HL-60 (cell line): ENCODE results near the gene DBNDD1.
"Not testable (repeated sequence)": the region's sequence is repeated elsewhere in the genome, so short reads cannot be mapped to it uniquely, and the experiment has no call there.

Source experiments
- DNase-seq, 2 experiments: peaks; one replicate each; pipeline ENCODE4 v3.0.0-alpha.2; 2010 to 2020; ENCODE audit warnings: low read depth in 1 of 2, low spot score in 1 of 2
- H3K27ac ChIP-seq: fragments of 250-450 bp; sonication (Bioruptor Pico); replicated peaks from 2 replicates; pipeline ENCODE4 v1.5.1; 2020; ENCODE audit warnings: mild to moderate bottlenecking, moderate library complexity
- H3K27me3 ChIP-seq: fragments of 250-450 bp; sonication (Bioruptor Pico); 2 replicates; pipeline ENCODE4 v1.5.1; 2021; ENCODE audit warnings: mild to moderate bottlenecking, moderate library complexity; ENCODE audit not compliant: insufficient read depth, poor library complexity, severe bottlenecking
- H3K4me3 ChIP-seq: replicated peaks from 2 replicates; pipeline ENCODE4 v1.5.1; 2011; ENCODE audit warnings: mild to moderate bottlenecking, control low read depth, low read length; ENCODE audit not compliant: insufficient read depth
- GABPA ChIP-seq: IDR thresholded peaks from 2 replicates; pipeline ENCODE4 v1.6.1; 2012; ENCODE audit warnings: low read depth
- POLR2AphosphoS5 ChIP-seq: IDR thresholded peaks from 2 replicates; pipeline ENCODE4 v1.6.1; 2012; ENCODE audit warnings: low read depth
- SPI1 ChIP-seq: IDR thresholded peaks from 2 replicates; pipeline ENCODE4 v1.6.1; 2012; ENCODE audit warnings: low read depth, mild to moderate bottlenecking, borderline replicate concordance
- TF ChIP-seq, protein P1 (sequence below): IDR thresholded peaks from 2 replicates; pipeline ENCODE4 v1.6.1; 2012; ENCODE audit warnings: low read depth; ENCODE audit not compliant: insufficient replicate concordance
- TF ChIP-seq, protein P2 (sequence below): IDR thresholded peaks from one replicate; pipeline ENCODE4 v1.5.1; 2011; ENCODE audit warnings: low read length, control low read depth, inconsistent platforms; ENCODE audit not compliant: insufficient read depth

Gene DBNDD1

DNA sequence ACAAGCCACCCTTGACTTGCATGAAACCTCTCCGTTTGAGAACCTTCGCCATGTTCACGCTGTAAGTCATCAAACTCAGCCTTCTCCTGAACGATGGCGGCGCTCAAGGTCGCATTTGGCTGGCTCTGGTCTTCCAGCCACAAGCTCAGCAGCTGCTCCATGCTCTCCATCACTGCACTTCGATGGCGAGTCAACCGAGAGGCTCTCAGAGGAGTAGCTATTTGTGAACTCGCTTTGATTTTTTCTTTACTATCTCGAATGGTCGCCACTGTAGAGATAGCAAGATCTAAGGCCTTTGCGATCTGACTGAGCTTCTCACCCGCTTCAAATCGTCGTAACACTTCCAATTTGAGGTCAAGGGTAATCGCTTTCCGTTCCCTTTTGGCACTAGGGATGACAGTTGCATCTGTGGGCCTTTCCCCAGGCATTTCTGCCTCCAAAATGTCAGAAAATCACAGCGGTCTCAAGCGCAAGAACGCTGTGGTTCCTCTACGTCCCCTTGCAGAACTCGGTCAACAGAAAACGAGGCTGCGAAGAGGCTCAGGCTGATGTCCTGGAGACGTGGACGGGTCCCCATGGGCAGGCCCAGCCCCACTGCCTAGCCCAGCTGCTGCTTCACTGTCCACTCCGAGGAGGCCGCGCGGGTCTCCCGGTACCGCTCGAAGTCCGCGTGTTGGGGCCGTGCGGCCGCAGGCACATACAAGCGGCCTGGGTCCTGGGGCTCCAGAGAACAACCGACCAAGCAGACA, 47.6 kb downstream of the DBNDD1 start:
- H3K27ac ChIP-seq: peak overlapping the region; percentile 77
- TF ChIP-seq, protein P1, sequence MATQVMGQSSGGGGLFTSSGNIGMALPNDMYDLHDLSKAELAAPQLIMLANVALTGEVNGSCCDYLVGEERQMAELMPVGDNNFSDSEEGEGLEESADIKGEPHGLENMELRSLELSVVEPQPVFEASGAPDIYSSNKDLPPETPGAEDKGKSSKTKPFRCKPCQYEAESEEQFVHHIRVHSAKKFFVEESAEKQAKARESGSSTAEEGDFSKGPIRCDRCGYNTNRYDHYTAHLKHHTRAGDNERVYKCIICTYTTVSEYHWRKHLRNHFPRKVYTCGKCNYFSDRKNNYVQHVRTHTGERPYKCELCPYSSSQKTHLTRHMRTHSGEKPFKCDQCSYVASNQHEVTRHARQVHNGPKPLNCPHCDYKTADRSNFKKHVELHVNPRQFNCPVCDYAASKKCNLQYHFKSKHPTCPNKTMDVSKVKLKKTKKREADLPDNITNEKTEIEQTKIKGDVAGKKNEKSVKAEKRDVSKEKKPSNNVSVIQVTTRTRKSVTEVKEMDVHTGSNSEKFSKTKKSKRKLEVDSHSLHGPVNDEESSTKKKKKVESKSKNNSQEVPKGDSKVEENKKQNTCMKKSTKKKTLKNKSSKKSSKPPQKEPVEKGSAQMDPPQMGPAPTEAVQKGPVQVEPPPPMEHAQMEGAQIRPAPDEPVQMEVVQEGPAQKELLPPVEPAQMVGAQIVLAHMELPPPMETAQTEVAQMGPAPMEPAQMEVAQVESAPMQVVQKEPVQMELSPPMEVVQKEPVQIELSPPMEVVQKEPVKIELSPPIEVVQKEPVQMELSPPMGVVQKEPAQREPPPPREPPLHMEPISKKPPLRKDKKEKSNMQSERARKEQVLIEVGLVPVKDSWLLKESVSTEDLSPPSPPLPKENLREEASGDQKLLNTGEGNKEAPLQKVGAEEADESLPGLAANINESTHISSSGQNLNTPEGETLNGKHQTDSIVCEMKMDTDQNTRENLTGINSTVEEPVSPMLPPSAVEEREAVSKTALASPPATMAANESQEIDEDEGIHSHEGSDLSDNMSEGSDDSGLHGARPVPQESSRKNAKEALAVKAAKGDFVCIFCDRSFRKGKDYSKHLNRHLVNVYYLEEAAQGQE: no peak
- no peak for TF ChIP-seq SPI1
- TF ChIP-seq GABPA: no peak
- TF ChIP-seq, protein P2, sequence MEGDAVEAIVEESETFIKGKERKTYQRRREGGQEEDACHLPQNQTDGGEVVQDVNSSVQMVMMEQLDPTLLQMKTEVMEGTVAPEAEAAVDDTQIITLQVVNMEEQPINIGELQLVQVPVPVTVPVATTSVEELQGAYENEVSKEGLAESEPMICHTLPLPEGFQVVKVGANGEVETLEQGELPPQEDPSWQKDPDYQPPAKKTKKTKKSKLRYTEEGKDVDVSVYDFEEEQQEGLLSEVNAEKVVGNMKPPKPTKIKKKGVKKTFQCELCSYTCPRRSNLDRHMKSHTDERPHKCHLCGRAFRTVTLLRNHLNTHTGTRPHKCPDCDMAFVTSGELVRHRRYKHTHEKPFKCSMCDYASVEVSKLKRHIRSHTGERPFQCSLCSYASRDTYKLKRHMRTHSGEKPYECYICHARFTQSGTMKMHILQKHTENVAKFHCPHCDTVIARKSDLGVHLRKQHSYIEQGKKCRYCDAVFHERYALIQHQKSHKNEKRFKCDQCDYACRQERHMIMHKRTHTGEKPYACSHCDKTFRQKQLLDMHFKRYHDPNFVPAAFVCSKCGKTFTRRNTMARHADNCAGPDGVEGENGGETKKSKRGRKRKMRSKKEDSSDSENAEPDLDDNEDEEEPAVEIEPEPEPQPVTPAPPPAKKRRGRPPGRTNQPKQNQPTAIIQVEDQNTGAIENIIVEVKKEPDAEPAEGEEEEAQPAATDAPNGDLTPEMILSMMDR: no peak
- TF ChIP-seq POLR2AphosphoS5: no peak

DNA sequence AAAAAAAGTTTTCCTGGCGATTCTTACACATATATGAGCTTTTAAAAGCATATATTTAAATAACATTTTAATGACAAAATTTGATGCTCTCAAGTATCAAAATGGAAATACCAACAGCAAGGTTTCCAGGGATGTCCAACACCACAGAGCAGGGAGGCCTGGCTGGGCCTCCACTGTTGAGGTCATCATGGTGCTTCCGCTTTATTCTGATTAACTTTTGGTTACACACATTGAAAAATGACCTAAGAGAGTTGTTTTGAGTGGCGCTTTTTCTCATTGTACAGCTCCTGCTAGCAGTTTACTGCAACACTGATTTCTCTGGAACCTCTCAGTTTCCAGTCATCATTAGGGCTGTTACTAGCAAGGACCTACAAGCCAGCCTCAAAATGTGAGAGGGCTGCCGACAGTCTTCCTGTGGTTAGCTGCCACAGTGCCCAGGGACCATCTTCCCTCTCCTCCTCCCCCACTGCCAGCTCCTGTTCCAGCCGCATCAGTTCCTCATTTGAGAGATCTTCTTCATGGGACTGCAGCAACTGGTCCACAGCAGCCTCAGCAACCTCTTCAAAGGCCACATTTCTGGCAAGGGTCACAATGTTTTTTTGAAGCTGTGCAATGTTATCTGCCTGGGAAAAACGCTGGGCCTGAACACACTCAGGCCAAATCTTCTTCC, 49.4 kb downstream of the DBNDD1 start:
- Histone ChIP-seq H3K27me3 (no peaks in the 10 kb centered on the region), H3K27ac (no peak overlapping the region), H3K4me3 (no peak overlapping the region)
- TF ChIP-seq SPI1 (peak; percentile 95), POLR2AphosphoS5 (peak; percentile 51; the same call in 1 of the 2 replicates), GABPA (no peak)
- DNase-seq: peak in 1 of 2 experiments; percentile 87

More for the DNA sequence above, 47.6 kb downstream of the DBNDD1 start:
- H3K4me3 ChIP-seq: peak overlapping the region; percentile 71
- DNase-seq: no peak
- H3K27me3 ChIP-seq: no peaks in the 10 kb centered on the region

GRCh38 chr16:89968074-89968473, 51.2 kb downstream of the DBNDD1 start:
- H3K4me3 ChIP-seq, H3K27me3 ChIP-seq, DNase-seq, H3K27ac ChIP-seq: not testable (repeated sequence)

- H3K27ac ChIP-seq, H3K4me3 ChIP-seq, H3K27me3 ChIP-seq: not testable (repeated sequence)
- peak in 1 of 2 experiments; percentile 17 for DNase-seq
Measured at GRCh38 chr16:89967436-89967835, 51.8 kb downstream of the DBNDD1 start.

DNA sequence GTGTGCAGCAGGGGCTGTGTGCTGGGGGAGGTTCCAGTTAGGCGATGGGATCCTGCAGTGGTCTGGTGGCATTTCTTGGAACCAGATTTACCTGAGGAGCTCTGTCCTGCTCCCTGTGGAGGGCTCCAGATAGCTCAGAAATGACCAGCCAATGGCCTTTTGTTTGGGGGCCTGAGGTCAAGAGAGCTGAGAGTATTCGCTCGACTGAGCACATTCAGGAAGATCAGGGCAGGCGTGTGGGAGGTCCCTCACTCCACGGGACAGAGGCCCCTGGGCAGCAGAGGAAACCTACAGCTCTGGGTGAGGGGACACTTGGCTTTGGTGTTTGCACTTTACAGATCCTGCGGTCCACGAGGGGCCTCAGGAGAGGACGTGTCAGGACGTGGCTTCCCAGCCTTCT, 52.5 kb downstream of the DBNDD1 start:
- H3K27ac ChIP-seq: no peak overlapping the region
- no peaks in the 10 kb centered on the region for H3K27me3 ChIP-seq
- H3K4me3 ChIP-seq: no peak overlapping the region
- TF ChIP-seq SPI1 (no peak), POLR2AphosphoS5 (no peak), GABPA (no peak)
- TF ChIP-seq, protein P1: no peak
- TF ChIP-seq, protein P2: no peak
- DNase-seq: no peak
